ENCODE measurements around the gene ADRA2B.
"Not testable (repeated sequence)": the region's sequence is repeated elsewhere in the genome, so short reads cannot be mapped to it uniquely, and the experiment has no call there.

The ADRA2B gene

DNA sequence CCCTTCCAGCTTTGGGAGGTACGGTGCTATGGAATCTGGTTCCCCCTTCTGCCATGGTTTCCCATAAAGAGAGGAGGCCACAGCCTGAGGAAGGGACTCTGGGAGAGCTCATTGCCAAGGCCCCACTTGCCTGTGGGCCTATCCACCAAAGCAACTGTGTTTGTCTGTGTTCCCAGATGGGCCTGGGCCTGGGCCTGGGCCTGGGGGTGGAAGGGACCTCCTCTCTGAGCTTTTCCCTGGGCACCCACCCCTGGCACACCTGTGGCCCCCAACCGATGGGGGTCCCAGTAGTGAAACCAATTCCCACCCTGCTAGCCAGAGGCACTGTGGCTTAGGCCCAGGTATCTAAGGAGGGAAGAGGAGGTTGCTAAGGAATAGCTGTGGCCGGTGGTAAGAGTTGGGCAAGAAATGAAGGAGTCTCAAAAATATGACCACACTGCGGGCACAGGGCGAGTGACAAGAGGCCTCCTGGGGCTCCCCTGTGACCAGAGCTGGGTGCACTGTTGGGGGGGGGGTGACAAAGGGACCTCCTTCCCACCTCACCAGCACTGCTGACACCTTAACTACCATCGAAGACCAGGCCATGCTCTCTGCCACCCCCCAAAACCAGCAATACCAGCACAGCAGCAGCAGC lies 33.8 kb upstream of the ADRA2B start:
- no peak for DNase-seq

- DNase-seq: peak; percentile 97
Measured at GRCh38 chr2:96148410-96149217, 32.2 kb upstream of the ADRA2B start.

- DNase-seq: peak; percentile 38
Measured at GRCh38 chr2:96147593-96148201, 31.3 kb upstream of the ADRA2B start.

DNA sequence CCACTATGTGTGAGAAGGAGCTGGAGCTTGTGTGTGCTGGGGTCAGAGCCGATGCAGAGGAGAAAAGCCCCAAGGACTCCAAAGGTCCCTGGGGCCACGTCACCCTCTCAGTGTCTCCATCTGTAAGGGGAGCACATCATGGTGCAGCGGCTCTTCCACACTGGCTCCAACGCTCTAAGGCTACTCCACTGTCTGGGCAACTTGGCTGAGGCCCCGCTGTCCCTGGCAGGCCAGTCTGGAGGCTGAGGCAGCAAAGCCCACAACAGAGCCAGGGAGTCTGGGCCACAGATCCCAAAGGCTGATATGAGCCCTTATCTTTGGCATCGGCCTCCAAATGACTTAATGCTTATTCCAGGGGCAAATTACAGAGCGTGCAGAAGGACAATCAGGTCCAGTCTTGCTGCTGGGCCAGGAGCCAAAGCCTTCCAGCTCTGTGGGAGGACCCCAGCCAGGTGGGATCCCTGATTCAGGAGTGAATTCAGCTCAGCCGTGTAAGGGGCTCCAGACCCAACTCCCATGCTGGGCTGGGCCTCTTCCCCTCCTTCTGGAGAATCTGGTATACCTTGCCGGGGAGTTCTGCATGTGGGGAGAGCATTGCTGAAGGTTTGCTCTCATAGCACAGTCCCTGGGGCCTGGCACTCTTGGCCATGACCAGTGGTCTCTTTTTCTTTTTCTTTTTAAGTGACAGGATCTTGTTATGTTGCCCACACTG lies 30.7 kb upstream of the ADRA2B start:
- peak; percentile 42 for DNase-seq

DNA sequence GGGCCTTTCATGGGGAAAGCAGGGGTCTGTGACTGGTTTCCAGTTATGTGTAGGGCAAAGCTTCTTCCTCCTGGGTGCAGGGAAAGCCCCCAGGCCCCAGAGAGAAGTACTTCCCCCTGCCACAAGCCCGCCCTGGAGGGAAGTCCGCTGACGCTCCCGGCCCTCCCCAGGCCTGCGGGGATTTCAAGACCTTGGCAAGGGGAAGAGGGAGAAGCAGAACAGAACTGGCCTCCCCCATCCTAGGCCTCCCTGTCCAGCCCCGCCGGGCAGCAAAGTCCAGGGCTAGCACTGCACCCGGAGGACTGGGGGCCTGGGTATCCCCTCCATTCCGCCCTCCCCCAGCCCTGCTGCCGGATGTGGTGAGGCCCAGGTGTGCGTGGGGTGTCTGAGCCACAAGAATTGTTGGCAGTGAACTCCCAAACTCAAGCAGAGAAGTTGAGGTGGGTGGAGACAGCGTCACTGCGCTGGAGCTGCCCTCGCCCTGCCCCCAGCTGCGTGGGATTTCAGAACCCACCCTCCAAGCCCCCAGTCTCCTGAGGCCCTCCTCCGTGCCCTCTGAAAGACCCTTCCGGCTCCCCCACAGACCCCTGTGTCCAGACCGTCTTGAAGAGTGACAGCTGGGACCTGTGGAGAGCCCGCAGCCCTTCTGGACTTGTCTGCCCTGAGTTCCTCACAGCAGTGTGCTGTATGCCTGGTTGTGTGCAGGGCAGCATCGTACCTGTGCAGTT lies 29.9 kb upstream of the ADRA2B start:
- DNase-seq: peak; percentile 92

- DNase-seq: no peak
Measured at GRCh38 chr2:96145848-96146152, 29.4 kb upstream of the ADRA2B start.

DNA sequence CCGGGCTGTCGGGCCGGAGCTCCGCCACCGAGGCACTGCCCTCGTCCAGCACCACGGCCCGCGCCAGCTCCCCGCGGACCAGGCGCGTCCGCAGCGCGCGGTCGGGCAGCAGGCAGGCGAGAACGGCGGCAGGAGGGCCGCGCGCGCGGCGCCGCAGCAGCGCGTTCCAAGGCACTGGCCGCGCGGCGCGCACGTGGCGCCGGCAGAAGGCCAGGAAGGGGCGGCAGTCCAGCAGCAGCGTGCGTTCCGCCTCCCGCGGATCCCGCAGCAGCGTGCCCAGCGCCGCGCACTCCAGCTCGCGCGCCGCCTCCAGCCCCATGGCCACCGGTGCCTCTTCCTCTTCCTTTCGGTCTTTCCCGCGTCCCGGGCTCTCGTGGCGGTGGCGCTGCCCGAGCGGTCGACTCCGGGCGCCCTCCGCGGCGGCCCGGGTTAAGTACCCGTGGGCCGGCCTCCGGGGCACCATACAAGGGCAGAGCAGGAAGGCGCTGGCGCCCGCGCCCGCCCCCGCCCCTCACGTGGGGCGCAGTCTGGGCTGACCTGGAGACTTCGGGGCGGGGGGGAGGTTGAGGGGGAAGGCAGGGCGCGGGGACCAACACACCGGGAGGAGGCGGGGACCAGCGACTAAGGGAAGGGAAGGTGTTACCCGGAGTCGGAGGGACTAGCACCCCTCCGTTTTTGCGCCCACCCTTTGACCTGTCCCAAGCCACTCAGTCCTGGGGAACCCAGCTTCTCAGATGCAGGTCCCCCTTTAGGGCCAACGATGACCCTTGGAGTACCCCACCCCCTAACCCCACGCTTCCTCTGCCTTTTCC lies 28.9 kb upstream of the ADRA2B start, which contains the start of gene DUSP2:
DUSP2 (minus strand) TSS at position 405 of the 812 bp plus-strand sequence; CDS start at position 319, 86 bp downstream.
- DNase-seq: peak; percentile 94

DNA sequence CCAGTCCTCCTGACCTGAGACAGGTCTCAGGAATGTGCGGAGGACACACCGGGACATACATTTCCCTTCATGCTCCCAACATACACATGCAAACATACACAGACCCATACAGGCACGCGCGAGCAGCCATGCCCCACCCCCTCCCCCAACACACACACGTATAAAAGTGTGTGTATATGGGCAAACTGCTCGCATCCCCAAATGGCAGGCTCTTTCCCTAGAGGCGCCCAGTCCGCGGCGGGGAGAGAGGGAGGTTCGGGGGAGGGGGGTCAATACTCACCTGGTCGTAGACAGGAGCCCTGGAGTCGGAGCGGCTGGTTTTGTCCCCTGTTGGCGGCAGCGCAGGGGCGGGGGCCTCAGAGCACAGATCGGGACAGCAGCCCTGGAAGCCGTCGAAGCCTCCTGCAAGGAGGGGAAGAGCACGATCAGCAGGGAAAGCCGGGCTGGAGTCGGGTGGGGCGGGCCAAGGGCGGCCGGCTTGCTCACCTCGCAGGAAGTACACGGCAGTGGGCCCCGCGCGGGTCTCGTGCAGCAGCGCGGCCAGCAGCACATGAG lies 28.2 kb upstream of the ADRA2B start:
- peak; percentile 50 for DNase-seq

GRCh38 chr2:96143848-96144480 lies 27.6 kb upstream of the ADRA2B start:
- DNase-seq: peak; percentile 52

GRCh38 chr2:96143231-96143847 lies 27.0 kb upstream of the ADRA2B start:
- peak; percentile 56 for DNase-seq

- peak; percentile 82 for DNase-seq
Measured at GRCh38 chr2:96142217-96143113, 26.1 kb upstream of the ADRA2B start.

- not testable (repeated sequence) for DNase-seq
Measured at GRCh38 chr2:96141624-96141967, 25.2 kb upstream of the ADRA2B start.

DNA sequence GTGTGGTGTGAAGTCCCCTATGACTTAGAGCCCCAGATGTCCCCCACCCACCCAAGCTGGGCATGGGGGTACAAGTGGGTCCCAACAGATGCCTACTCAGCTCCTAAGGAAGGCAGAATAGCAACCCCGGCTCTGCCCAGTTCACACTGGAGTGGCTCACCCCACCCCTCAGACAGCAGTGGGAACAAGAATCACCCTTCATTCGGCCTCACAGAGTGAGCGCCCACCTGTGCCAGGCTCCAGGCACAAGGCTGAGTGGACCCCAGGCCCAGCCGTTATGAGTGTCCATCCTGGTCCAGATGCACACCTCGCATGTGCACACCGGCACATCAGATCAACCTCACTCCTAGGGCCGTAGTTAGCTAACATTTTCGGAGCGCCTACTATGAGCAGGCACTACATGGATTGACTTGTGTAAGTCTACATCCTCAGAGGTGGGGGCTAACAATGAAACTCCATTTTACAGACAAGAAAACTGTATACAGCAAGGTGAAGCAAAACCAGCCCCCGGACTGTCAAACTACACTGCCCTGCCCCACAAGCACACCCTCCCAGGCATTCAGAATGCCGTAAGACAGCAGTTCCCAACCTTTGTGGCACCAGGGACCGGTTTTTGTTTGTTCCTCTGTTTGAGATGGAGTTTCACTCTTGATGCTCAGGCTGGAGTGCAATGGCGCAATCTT lies 24.7 kb upstream of the ADRA2B start:
- peak; percentile 51 for DNase-seq

- DNase-seq: peak; percentile 30
Measured at GRCh38 chr2:96139181-96139758, 22.9 kb upstream of the ADRA2B start.

- peak; percentile 77 for DNase-seq
Measured at GRCh38 chr2:96138179-96139145, 22.1 kb upstream of the ADRA2B start, which contains the start of gene ASTL. TSS of gene ASTL (minus strand) at chr2:96138502. CDS start at chr2:96138436, 66 bp downstream.

DNA sequence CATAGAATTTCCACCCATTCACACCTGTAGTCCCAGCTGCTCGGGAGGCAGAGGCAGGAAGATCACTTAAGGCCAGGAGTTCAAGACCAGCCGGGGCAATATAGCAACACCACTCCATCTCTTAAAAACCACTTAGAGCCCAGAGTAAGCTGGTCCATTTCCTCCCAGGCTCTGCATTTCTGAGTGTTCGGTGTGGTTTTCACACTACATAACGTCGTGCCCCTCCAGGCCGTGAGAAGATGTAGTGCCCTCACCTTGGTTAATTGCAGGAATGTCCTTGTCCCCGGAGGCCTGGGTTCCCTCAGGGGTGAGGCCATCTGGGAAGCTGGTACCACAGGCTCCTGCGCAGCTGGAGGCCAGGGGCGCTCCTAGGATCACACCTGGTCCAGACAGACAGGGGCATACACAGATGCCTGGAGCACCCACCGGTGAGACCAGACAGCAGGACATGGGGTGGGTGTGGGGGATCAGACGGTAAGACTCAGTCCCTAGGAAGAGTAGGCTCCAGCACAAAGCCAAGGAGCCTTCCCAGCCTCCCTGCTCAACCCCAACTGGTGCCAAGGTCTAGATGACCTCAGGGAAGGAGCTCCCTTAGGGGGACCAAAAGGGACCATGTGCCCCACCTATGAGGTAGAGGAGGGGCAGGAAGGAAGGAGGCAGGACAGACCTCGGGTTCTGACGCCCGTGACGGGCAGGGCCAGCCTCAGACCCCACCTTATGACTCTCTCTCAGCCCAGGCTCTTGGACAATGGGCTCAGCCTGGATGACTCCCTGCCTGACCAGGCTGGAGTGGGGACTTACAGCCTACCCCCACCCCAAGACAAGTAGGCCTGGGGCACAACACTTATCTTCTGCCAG lies 21.2 kb upstream of the ADRA2B start:
- DNase-seq: peak; percentile 37
